Prostate gland (tissue), 2 donors: ENCODE measurements around the gene ZCCHC7. TPM values are rescaled to one million over a fixed set of nuclear protein-coding genes. Genes with fewer than 3 reads are reported as not detected.

Source experiments
- DNase-seq: peaks from one replicate; pipeline ENCODE4 v3.0.0-alpha.2; 2019; ENCODE audit warnings: low spot score
- H3K27ac ChIP-seq, 2 donors: fragments of 200-600 bp; sonication (generic); 2 replicates each; pipeline ENCODE4 v1.5.1; 2017 to 2019
- H3K27me3 ChIP-seq: fragments of 200-600 bp; sonication (generic); replicated peaks from 2 replicates; pipeline ENCODE4 v1.5.1; 2019; ENCODE audit not compliant: insufficient read depth
- H3K36me3 ChIP-seq, 2 donors: fragments of 200-600 bp; sonication (generic); 1 replicate in 1 of 2; 2 replicates in 1 of 2; pipeline versions ENCODE4 v1.5.1 to v1.8.1; 2017 to 2019
- H3K4me1 ChIP-seq: fragments of 200-600 bp; sonication (generic); replicated peaks from 2 replicates; pipeline ENCODE4 v1.5.1; 2019
- H3K4me3 ChIP-seq, 2 donors: fragments of 200-600 bp; sonication (generic); 2 replicates each; pipeline ENCODE4 v1.5.1; 2017 to 2019
- H3K9me3 ChIP-seq: fragments of 200-600 bp; sonication (generic); 2 replicates; pipeline ENCODE4 v1.5.1; 2017
- POLR2A ChIP-seq: fragments of 450-650 bp; IDR thresholded peaks from one replicate; pipeline ENCODE4 v1.6.1; 2016; ENCODE audit warnings: antibody characterized with exemption, mild to moderate bottlenecking
- POLR2AphosphoS5 ChIP-seq: sonication (generic); formaldehyde crosslinking; IDR thresholded peaks from one replicate; pipeline ENCODE4 v1.6.1; 2017; ENCODE audit warnings: antibody characterized with exemption
- WGBS: methylation state at CpG from one replicate; pipeline ENCODE4 v1.1.5; 2018; 5-methylcytosine and 5-hydroxymethylcytosine counted together
- intact Hi-C: fragments of 100-400 bp; cut with DNase I; formaldehyde crosslinking; loops from one replicate; pipeline ENCODE4 v1.14.2; 2022
- total RNA-seq, 2 donors: library from RNA; depleted of rRNA; stranded (reverse); fragments of >200 nt; gene quantifications; one replicate each; pipeline ENCODE4 v1.1.0, GENCODE V29; 2016
- TF ChIP-seq, protein P1 (sequence below), 4 experiments: fragments of 200-600 bp in 2 of 4; fragments of 450-650 bp in 2 of 4; sonication (generic) in 2 of 4; IDR thresholded peaks; 1 replicate in 3 of 4; 2 replicates in 1 of 4; pipeline ENCODE4 v1.5.1; 2016 to 2019; ENCODE audit warnings: antibody characterized with exemption in 4 of 4, mild to moderate bottlenecking in 2 of 4, moderate library complexity in 2 of 4

ZCCHC7 gene
- total RNA-seq, 2 donors from 2014 or later: 12.7 to 14.2 TPM

DNA sequence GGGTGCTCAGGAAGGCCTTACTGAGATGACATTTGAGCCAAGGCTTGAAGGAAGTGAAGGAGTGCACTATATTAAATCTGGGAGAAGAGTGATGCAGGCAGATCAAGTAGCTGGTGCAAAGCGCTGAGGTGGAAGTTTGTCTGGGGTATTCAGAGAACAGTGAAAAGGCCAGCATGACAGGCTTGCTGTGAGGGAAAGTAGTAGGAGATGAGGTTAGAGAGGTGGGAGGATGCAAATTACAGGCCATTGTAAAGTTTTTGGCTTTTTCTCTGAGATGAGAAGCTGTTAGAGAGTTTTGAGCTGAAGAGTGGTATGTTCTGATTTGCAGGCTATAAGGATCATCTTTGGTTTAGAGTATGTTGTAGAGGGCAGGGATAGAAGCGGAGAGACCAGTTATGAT, 221.3 kb downstream of the ZCCHC7 start:
- DNase-seq: no peak
- Histone ChIP-seq H3K27ac (no peak overlapping the region), H3K9me3 (no peaks in the 10 kb centered on the region), H3K4me1 (no peaks in the 10 kb centered on the region), H3K4me3 (no peak overlapping the region), H3K27me3 (no peaks in the 10 kb centered on the region), H3K36me3 (no peaks in the 10 kb centered on the region)
- intact Hi-C loops: no loop called here
- 96% methylated on average over 2 of the region's 2 CpGs for WGBS
- no peak for TF ChIP-seq POLR2AphosphoS5
- no peak for TF ChIP-seq POLR2A
- TF ChIP-seq, protein P1, sequence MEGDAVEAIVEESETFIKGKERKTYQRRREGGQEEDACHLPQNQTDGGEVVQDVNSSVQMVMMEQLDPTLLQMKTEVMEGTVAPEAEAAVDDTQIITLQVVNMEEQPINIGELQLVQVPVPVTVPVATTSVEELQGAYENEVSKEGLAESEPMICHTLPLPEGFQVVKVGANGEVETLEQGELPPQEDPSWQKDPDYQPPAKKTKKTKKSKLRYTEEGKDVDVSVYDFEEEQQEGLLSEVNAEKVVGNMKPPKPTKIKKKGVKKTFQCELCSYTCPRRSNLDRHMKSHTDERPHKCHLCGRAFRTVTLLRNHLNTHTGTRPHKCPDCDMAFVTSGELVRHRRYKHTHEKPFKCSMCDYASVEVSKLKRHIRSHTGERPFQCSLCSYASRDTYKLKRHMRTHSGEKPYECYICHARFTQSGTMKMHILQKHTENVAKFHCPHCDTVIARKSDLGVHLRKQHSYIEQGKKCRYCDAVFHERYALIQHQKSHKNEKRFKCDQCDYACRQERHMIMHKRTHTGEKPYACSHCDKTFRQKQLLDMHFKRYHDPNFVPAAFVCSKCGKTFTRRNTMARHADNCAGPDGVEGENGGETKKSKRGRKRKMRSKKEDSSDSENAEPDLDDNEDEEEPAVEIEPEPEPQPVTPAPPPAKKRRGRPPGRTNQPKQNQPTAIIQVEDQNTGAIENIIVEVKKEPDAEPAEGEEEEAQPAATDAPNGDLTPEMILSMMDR (IDR thresholded peaks at IDR 0.05): no peak

DNA sequence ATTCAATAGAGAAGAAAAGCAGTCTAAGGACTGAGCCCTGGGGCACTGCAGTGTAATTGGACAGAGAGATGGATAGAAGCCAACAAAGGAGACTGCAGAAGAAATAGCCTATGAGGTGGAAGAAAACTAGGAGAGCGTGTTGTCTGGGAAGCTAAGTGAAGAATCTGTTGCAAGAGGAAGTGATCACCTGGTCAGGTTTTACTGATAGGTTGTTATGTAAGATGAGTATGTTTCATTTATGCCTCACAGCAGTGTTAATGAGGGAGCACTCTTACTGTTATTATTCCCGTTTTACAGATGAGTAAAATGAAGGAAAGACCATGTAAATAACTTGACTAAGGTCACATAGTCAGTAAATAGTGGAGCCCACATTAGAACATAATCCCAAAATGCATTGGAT, 222.1 kb downstream of the ZCCHC7 start:
- Histone ChIP-seq H3K36me3 (no peaks in the 10 kb centered on the region), H3K4me3 (no peak overlapping the region), H3K4me1 (no peaks in the 10 kb centered on the region), H3K27me3 (no peaks in the 10 kb centered on the region), H3K9me3 (no peaks in the 10 kb centered on the region), H3K27ac (no peak overlapping the region)
- intact Hi-C loops: no loop called here
- no peak for TF ChIP-seq POLR2A
- TF ChIP-seq POLR2AphosphoS5: no peak
- TF ChIP-seq, protein P1 (IDR thresholded peaks at IDR 0.05): no peak
- DNase-seq: no peak
- 94% methylated on average over 2 of the region's 2 CpGs for WGBS

DNA sequence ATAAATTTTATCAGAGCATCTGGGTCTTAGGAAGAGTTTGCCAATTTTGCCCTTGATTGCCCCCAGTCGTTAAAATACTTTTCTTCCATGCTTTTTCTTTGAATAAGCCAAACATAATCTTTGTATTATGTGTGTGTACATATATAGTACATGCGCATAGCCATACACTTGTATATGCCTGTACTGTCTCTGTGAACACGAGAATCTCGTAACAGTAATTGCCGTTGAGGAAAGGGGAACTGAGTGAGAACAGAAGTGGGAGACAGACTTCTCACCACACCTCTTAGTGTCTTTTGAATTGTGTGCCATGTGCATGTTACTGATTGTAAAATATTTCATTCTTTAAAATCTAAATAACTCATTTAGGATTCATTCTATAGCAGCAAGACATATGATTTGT, 222.5 kb downstream of the ZCCHC7 start:
- Histone ChIP-seq H3K9me3 (no peaks in the 10 kb centered on the region), H3K4me1 (no peaks in the 10 kb centered on the region), H3K27ac (no peak overlapping the region), H3K36me3 (no peaks in the 10 kb centered on the region), H3K4me3 (no peak overlapping the region), H3K27me3 (no peaks in the 10 kb centered on the region)
- no peak for DNase-seq
- 78% methylated on average over 5 of the region's 5 CpGs for WGBS
- TF ChIP-seq POLR2AphosphoS5: no peak
- TF ChIP-seq POLR2A: no peak
- TF ChIP-seq, protein P1 (IDR thresholded peaks at IDR 0.05): no peak
- intact Hi-C loops: no loop called here

DNA sequence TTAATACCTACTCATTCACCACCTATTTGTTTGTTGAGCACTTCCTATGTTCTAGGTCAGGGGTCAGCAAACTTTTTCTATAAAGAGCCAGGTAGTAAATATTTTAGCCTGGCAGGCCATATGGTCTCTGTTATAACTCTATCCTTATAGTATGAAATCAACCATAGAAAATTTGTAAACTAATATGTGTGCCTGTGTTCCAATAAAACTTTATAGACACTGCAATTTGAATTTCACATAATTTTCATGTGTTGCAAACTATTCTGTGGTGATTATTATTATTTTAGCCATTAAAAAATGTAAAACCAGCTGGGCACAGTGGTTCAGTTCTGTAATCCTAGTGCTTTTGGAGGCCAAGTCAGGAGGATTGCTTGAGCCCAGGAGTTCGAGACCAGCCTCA, 223.3 kb downstream of the ZCCHC7 start:
- H3K4me1 ChIP-seq: no peaks in the 10 kb centered on the region
- DNase-seq: no peak
- no peaks in the 10 kb centered on the region for H3K36me3 ChIP-seq
- intact Hi-C loops: no loop called here
- 100% methylated on average over 1 of the region's 1 CpG for WGBS
- no peaks in the 10 kb centered on the region for H3K27me3 ChIP-seq
- no peak overlapping the region for H3K4me3 ChIP-seq
- no peak overlapping the region for H3K27ac ChIP-seq
- TF ChIP-seq POLR2A: no peak
- no peak for TF ChIP-seq POLR2AphosphoS5
- TF ChIP-seq, protein P1 (IDR thresholded peaks at IDR 0.05): no peak
- no peaks in the 10 kb centered on the region for H3K9me3 ChIP-seq

DNA sequence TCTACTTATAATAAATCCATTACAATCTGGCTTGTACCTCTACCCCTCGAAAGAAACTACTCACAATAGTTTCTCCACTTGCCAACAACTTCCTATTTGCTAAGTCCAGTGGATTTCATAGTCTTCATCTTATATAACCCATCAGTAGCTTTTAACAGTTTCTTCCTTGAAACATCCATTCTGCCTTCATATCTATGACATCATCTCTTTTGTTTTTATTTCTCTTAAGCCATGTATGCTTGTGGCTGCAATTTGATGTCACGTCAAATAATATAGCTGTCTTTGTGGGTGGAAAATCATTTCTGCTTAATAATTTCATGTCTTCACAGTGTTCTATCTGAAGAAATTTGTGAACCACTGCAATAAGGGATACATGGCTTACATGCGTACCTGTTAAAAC, 224.7 kb downstream of the ZCCHC7 start:
- Histone ChIP-seq H3K4me3 (no peak overlapping the region), H3K9me3 (no peaks in the 10 kb centered on the region), H3K27ac (no peak overlapping the region), H3K36me3 (no peaks in the 10 kb centered on the region), H3K4me1 (no peaks in the 10 kb centered on the region), H3K27me3 (no peaks in the 10 kb centered on the region)
- DNase-seq: no peak
- WGBS: 94% methylated on average over 3 of the region's 3 CpGs
- TF ChIP-seq POLR2A (no peak), POLR2AphosphoS5 (no peak)
- TF ChIP-seq, protein P1 (IDR thresholded peaks at IDR 0.05): no peak
- intact Hi-C loops: no loop called here
